Adrenal gland (tissue), 5 donors: ENCODE results near the gene MUC5B.

ENCODE experiments used
- POLR2A ChIP-seq, 2 donors: fragments of 450-650 bp; IDR thresholded peaks; one replicate each; pipeline ENCODE4 v1.6.1; 2017; ENCODE audit warnings: antibody characterized with exemption in 2 of 2, mild to moderate bottlenecking in 2 of 2, moderate library complexity in 1 of 2
- TF ChIP-seq, protein P1 (sequence below), 6 experiments: fragments of 450-650 bp in 4 of 6; fragments of 200-600 bp in 2 of 6; sonication (generic) in 1 of 6; IDR thresholded peaks; 1 replicate in 5 of 6; 2 replicates in 1 of 6; pipeline versions ENCODE4 v1.5.1 to v1.8.0; 2016 to 2021; ENCODE audit warnings: antibody characterized with exemption in 6 of 6, mild to moderate bottlenecking in 2 of 6, moderate library complexity in 1 of 6
- donor health status: DM: no; HTN: no; CAD: no.

DNA sequence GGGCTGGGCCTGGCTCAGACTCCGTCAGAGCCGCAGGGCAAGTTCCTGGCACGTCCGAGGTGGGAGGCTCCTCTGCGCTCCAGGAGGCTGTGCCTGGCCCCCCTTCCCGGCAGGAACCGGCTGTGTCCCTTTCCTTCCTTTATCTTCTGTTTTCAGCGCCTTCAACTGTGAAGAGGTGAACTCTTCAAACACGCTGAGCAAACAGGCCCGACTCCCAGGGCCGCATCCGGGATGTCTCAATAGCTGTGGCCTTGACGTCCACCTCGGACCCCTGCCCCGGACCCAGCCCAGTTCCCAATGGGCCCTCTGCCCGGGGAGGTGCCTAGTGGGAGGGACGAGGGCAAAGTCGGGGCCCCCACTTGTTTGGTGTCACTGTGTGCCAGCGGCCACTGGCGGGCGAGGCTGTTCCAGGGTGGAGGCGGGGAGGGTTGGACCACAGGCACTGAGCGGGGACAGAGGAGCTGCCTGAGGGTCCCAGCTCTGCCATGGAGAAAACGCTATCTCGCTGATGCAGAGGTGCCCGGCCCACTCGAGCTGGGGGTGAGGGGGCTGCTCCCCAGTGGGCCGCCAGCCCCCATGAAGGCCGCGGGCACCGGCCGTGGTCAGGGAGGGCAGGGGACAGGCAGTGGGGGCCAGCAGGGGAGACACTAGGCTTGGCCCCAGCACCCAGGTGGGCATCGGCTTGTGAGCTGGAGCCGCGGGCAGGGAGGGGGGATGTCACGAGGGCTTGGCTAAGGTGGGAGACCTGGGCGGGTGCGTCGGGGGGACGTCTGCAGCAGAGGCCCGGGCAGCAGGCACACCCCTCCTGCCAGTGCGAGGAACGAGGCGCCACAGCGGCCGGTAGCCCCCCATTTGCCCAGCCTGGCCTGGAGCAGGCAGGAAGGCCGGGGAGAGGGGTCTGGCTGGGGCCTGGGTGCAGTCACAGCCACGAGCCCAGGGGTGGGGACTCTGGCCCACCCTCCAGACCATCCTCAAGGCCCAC, 2.7 kb upstream of the MUC5B start:
- TF ChIP-seq POLR2A (IDR thresholded peaks at IDR 0.05) = no peak
- TF ChIP-seq, protein P1, sequence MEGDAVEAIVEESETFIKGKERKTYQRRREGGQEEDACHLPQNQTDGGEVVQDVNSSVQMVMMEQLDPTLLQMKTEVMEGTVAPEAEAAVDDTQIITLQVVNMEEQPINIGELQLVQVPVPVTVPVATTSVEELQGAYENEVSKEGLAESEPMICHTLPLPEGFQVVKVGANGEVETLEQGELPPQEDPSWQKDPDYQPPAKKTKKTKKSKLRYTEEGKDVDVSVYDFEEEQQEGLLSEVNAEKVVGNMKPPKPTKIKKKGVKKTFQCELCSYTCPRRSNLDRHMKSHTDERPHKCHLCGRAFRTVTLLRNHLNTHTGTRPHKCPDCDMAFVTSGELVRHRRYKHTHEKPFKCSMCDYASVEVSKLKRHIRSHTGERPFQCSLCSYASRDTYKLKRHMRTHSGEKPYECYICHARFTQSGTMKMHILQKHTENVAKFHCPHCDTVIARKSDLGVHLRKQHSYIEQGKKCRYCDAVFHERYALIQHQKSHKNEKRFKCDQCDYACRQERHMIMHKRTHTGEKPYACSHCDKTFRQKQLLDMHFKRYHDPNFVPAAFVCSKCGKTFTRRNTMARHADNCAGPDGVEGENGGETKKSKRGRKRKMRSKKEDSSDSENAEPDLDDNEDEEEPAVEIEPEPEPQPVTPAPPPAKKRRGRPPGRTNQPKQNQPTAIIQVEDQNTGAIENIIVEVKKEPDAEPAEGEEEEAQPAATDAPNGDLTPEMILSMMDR (IDR thresholded peaks at IDR 0.05) = no peak
